GM12872 (cell line): ENCODE results near the gene PTMA.

Experiments
- TF ChIP-seq, protein P1 (sequence below): IDR thresholded peaks from 3 replicates; pipeline ENCODE4 v1.5.1; 2011; ENCODE audit warnings: low read depth, mild to moderate bottlenecking, low read length, moderate library complexity; ENCODE audit not compliant: insufficient read depth

The PTMA gene

DNA sequence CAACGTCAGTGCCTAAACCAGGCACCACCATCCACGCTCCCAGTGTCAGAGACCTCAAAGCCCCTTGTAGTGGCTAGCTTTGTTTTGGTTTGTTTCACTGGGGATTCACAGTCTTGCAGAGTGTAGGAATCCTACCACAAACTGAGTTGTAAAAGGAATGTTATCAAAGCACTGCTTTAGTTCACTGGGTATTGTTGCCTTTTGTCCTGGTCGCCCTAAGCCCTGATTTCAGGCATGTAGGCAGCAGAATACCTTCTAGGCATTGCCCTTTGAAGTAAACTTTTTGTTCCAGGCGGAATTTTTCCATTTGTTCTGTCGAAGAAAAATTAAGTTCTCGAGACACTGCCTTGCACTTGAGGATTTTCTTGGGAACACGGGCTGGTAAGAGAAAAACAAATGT, 29.4 kb downstream of the PTMA start:
- TF ChIP-seq, protein P1, sequence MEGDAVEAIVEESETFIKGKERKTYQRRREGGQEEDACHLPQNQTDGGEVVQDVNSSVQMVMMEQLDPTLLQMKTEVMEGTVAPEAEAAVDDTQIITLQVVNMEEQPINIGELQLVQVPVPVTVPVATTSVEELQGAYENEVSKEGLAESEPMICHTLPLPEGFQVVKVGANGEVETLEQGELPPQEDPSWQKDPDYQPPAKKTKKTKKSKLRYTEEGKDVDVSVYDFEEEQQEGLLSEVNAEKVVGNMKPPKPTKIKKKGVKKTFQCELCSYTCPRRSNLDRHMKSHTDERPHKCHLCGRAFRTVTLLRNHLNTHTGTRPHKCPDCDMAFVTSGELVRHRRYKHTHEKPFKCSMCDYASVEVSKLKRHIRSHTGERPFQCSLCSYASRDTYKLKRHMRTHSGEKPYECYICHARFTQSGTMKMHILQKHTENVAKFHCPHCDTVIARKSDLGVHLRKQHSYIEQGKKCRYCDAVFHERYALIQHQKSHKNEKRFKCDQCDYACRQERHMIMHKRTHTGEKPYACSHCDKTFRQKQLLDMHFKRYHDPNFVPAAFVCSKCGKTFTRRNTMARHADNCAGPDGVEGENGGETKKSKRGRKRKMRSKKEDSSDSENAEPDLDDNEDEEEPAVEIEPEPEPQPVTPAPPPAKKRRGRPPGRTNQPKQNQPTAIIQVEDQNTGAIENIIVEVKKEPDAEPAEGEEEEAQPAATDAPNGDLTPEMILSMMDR: no peak

DNA sequence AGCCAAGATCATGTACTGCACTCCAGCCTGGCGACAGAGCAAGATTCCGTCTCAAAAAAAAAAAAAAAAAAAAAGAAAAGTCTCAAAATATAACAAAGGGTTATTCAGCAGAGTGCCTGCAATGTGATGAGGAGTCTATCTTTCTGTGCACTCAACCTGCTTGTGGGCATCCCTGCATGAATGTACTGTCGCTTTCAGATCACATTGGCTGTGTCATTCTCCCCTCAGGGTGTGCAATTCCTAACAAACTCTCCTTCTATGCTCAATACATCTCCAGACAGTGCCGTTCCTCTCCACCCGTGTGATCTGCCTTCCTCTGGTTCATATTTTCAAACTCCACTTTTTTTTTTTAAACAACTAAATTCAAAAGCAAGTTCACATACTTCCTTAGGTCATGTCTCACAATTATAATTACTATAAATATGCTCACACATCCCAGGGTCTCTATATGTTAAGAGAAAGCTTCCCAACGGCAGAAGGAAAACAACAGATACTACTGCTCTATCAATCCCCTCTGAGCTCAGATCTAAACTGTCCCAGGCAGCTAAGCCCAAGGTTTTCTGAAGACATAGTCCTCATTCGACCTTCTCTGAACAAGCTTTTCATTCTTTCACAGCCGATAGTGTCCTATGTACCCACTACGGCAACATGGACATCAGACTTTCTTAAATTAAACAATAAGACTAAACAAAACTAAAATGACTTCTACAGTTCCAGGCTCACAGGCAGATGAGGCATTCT, 35.2 kb downstream of the PTMA start:
- TF ChIP-seq, protein P1: no peak

DNA sequence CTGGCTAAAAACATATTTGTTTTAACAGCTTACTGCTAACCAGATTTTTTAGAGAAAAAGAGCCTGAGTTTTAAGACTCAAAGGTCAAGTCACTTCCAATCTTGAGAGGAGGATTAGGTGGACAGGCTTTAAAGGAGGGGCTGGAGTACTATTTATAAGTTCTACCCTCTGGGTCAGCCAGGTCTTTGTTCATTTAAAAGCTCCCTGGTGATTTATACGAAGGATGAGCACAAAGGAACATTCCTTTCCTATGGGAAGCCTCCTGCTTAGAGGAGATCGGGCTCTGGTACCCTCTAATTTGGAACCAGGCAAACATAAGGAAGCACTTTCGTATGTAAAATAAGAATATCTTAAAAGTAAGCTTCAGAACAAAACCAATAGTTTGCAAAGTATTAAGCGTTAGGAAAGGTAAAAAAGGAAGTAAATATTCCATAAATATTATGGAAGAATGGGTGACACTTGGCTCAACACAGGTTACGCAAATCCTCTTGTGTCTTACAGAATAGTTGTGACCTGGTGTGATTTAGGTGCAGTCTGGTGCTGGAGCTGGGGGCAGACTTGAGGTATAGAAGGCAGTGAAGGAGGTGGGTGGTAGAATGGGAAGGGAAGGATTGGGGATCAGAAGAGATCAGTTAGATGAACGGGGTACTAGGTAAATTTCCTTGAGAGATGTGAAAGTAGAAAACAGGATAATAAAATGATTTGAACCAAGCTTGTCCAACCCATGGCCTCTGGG, 37.1 kb downstream of the PTMA start:
- TF ChIP-seq, protein P1: no peak

DNA sequence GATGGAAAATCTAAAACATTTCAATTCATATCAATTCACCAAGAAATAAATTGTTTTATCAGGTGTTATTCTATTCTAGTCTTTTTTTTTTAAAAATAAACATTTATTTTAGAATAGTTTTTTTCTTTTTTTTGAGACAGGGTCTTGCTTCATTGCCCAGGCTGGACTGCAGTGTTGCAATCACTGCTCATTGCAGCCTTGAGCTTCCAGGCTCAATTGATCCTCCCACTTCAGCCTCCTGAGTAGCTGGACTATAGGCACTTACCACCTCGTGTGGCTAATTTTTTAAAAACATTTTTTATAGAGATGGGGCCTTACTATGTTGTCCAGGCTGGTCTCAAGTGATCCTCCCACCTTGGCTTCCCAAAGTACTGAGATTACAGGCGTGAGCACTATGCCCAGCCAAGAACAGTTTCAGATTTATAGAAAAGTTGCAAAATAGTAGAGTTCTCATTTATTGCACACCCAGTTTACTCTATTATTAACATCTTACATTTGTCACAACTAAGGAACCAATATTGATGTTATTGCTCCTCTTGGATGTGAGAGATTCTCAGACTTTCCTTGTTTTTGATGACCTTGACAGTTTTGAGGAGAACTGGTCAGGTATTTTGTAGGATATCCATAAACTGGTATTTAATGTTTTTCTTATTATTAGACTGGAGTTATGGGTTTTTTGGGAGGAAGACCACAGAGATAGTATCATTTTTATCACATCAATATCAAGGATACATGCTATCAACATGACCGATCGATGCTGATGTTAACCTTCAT, 42.9 kb downstream of the PTMA start:
- TF ChIP-seq, protein P1: no peak

DNA sequence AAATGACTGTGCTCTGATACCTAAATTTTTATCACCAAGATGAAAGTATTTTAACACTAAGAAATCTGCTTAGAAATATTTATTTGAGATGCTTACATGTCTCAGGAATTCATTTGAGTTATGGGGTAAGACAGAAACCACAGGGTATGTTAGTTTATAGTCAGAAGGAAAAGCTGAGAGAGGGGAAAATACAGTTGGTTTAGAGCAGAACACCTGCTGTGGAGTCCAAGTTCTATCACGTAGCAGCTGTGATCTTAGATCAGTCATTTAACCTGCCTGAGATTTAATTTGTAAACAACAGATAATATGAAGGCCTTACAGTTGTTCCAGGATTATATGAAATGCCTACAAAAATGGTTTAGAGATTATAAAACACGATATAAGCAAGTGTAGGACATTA, 43.7 kb downstream of the PTMA start:
- TF ChIP-seq, protein P1: no peak

DNA sequence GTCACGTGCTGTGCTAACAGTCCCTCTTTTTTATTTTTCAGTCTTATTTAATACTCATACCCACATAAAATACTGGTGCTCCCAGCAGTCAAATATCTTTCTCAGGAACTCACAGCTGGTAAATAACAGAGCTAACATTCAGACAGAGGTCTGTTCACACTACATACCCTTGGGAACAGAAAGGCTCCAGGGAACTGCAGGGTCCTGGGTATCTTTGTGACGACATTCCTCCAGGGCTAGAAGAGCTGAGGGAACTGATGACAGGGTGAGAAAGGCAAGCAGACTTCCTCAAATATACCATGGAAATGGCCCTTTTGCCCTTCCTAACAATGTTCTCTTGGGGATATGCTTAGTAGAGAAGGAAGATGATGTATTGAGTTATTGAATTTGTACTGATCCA, 53.4 kb downstream of the PTMA start:
- TF ChIP-seq, protein P1: no peak
